Hepatocyte (in vitro differentiated cells): ENCODE measurements around the gene PTPRE. TPM values are rescaled to one million over a fixed set of nuclear protein-coding genes. Genes with fewer than 3 reads are reported as not detected.

Experiments
- DNase-seq: peaks from one replicate; pipeline ENCODE4 v3.0.0-alpha.2; 2016; ENCODE audit warnings: low spot score
- H2AFZ ChIP-seq: fragments of 200-600 bp; sonication (generic); 2 replicates; pipeline ENCODE4 v1.6.0; 2016; ENCODE audit warnings: antibody characterized with exemption, mild to moderate bottlenecking
- H3K27ac ChIP-seq: fragments of 200-600 bp; sonication (generic); 2 replicates; pipeline ENCODE4 v1.5.1; 2016; ENCODE audit warnings: mild to moderate bottlenecking
- H3K27me3 ChIP-seq: fragments of 200-600 bp; sonication (generic); 2 replicates; pipeline ENCODE4 v1.6.1; 2016
- H3K36me3 ChIP-seq: fragments of 200-600 bp; sonication (generic); replicated peaks from 2 replicates; pipeline ENCODE4 v1.5.1; 2016; ENCODE audit warnings: low read depth; ENCODE audit not compliant: insufficient read depth
- H3K4me1 ChIP-seq: fragments of 200-600 bp; sonication (generic); 2 replicates; pipeline ENCODE4 v1.5.1; 2016; ENCODE audit warnings: mild to moderate bottlenecking, moderate library complexity; ENCODE audit not compliant: insufficient read depth
- H3K4me2 ChIP-seq: fragments of 200-600 bp; sonication (generic); 2 replicates; pipeline ENCODE4 v1.6.0; 2016
- H3K4me3 ChIP-seq: fragments of 200-600 bp; sonication (generic); 2 replicates; pipeline ENCODE4 v1.5.1; 2016; ENCODE audit warnings: mild to moderate bottlenecking
- H3K79me2 ChIP-seq: fragments of 200-600 bp; sonication (generic); 2 replicates; pipeline ENCODE4 v1.6.0; 2017; ENCODE audit warnings: mild to moderate bottlenecking
- H3K9me2 ChIP-seq: fragments of 200-600 bp; sonication (generic); replicated peaks from 2 replicates; pipeline ENCODE4 v1.6.0; 2017; ENCODE audit warnings: mild to moderate bottlenecking; ENCODE audit not compliant: insufficient read depth
- H3K9me3 ChIP-seq: fragments of 200-600 bp; sonication (generic); 2 replicates; pipeline ENCODE4 v1.5.1; 2016; ENCODE audit warnings: low read depth, mild to moderate bottlenecking
- H4K20me1 ChIP-seq: fragments of 200-600 bp; sonication (generic); 2 replicates; pipeline ENCODE4 v1.6.0; 2016; ENCODE audit warnings: mild to moderate bottlenecking; ENCODE audit not compliant: insufficient read depth, poor library complexity, severe bottlenecking
- EZH2 ChIP-seq: fragments of 200-600 bp; sonication (generic); IDR thresholded peaks from 2 replicates; pipeline ENCODE4 v1.6.1; 2016; ENCODE audit warnings: antibody characterized with exemption, mild to moderate bottlenecking, borderline replicate concordance
- EZH2phosphoT487 ChIP-seq: fragments of 200-600 bp; sonication (generic); IDR thresholded peaks from one replicate; pipeline ENCODE4 v1.6.1; 2018; ENCODE audit warnings: antibody characterized with exemption, mild to moderate bottlenecking, low read depth, moderate library complexity; ENCODE audit not compliant: unreplicated experiment, severe bottlenecking
- WGBS: methylation state at CpG from one replicate; pipeline ENCODE4 v1.1.6; 2016; ENCODE audit warnings: low lambda C conversion rate; ENCODE audit errors: missing lambda C conversion rate; 5-methylcytosine and 5-hydroxymethylcytosine counted together
- polyA plus RNA-seq: library from polyadenylated mRNA; unstranded; fragments of >200 nt; fragmentation: Nextera tagmentation; extraction: Ambion mirVana; gene quantifications from 2 replicates; pipeline ENCODE4 v1.2.1, GENCODE V29; 2016
- total RNA-seq: library from RNA; depleted of rRNA; stranded (reverse); fragments of >200 nt; gene quantifications from 2 replicates; pipeline ENCODE4 v1.2.3, GENCODE V29; 2014
- TF ChIP-seq, protein P1 (sequence below): fragments of 200-600 bp; sonication (generic); IDR thresholded peaks from 2 replicates; pipeline ENCODE4 v1.5.1; 2016; ENCODE audit warnings: antibody characterized with exemption, mild to moderate bottlenecking; ENCODE audit not compliant: poor library complexity

The PTPRE gene
- total and polyA plus RNA-seq, 2 experiments from 2014 or later = 3.2 to 10.1 TPM

DNA sequence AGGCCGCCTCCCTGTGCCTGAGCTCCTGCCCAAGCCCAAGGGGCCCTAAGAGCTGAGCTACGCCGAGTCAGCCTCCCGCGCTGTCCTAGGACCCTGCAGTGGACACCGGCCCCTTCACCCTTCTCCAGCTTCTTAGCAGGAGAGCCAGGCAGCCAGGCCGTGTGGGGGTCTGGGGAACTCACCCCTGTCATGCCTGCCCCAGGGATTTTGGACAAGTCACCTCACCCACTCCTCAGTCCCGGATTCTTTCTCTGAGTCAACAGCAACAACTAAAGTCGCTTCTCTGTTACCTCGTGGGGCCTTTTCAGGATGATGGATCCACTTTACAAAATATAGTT lies 140.0 kb downstream of the PTPRE start:
- DNase-seq = no peak
- no peak overlapping the region for H3K27ac ChIP-seq

DNA sequence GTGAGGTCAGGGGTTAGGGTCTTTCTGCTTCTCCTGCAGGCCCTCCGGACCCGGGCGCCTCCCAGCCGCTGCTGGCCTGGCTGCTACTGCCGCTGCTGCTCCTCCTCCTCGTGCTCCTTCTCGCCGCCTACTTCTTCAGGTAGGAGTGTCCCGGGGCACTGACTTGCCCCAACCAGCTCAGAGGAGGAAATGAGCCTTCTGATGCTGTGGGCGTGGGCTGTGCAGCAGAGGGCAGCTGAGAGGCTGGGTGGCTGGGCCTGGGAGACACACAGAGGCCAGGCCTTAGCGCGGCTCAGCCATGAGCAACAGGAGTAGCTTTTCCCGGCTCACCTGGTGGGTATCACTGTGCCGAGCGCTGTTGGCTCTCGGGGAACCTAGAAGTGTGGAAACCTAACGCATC lies 140.4 kb downstream of the PTPRE start:
- H3K27ac ChIP-seq = peak overlapping the region; percentile 77
- no peak overlapping the region for H3K4me3 ChIP-seq
- H3K9me2 ChIP-seq = no peaks in the 10 kb centered on the region
- peak overlapping the region; percentile 16 for H3K4me2 ChIP-seq
- no peaks in the 10 kb centered on the region for H4K20me1 ChIP-seq
- no peak for TF ChIP-seq EZH2phosphoT487
- TF ChIP-seq, protein P1, sequence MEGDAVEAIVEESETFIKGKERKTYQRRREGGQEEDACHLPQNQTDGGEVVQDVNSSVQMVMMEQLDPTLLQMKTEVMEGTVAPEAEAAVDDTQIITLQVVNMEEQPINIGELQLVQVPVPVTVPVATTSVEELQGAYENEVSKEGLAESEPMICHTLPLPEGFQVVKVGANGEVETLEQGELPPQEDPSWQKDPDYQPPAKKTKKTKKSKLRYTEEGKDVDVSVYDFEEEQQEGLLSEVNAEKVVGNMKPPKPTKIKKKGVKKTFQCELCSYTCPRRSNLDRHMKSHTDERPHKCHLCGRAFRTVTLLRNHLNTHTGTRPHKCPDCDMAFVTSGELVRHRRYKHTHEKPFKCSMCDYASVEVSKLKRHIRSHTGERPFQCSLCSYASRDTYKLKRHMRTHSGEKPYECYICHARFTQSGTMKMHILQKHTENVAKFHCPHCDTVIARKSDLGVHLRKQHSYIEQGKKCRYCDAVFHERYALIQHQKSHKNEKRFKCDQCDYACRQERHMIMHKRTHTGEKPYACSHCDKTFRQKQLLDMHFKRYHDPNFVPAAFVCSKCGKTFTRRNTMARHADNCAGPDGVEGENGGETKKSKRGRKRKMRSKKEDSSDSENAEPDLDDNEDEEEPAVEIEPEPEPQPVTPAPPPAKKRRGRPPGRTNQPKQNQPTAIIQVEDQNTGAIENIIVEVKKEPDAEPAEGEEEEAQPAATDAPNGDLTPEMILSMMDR = no peak
- no peak for TF ChIP-seq EZH2
- H3K79me2 ChIP-seq = no peaks in the 10 kb centered on the region
- WGBS = 36% methylated on average over 17 of the region's 17 CpGs
- peaks cover 8% of the 10 kb centered on the region for H3K4me1 ChIP-seq
- no peaks in the 10 kb centered on the region for H3K9me3 ChIP-seq
- no peaks in the 10 kb centered on the region for H3K36me3 ChIP-seq
- no peak overlapping the region for H2AFZ ChIP-seq
- DNase-seq = peak; percentile 85
- no peaks in the 10 kb centered on the region for H3K27me3 ChIP-seq

More for the DNA sequence above, 140.0 kb downstream of the PTPRE start:
- Histone ChIP-seq H3K9me3 (no peaks in the 10 kb centered on the region), H4K20me1 (no peaks in the 10 kb centered on the region), H3K4me3 (no peak overlapping the region), H3K79me2 (no peaks in the 10 kb centered on the region), H3K4me1 (peaks cover 8% of the 10 kb centered on the region), H3K36me3 (no peaks in the 10 kb centered on the region), H3K4me2 (peak overlapping the region; percentile 16), H2AFZ (no peak overlapping the region), H3K9me2 (no peaks in the 10 kb centered on the region), H3K27me3 (no peaks in the 10 kb centered on the region)
- 86% methylated on average over 10 of the region's 10 CpGs for WGBS
- TF ChIP-seq EZH2 (no peak), EZH2phosphoT487 (no peak)
- TF ChIP-seq, protein P1 = no peak

DNA sequence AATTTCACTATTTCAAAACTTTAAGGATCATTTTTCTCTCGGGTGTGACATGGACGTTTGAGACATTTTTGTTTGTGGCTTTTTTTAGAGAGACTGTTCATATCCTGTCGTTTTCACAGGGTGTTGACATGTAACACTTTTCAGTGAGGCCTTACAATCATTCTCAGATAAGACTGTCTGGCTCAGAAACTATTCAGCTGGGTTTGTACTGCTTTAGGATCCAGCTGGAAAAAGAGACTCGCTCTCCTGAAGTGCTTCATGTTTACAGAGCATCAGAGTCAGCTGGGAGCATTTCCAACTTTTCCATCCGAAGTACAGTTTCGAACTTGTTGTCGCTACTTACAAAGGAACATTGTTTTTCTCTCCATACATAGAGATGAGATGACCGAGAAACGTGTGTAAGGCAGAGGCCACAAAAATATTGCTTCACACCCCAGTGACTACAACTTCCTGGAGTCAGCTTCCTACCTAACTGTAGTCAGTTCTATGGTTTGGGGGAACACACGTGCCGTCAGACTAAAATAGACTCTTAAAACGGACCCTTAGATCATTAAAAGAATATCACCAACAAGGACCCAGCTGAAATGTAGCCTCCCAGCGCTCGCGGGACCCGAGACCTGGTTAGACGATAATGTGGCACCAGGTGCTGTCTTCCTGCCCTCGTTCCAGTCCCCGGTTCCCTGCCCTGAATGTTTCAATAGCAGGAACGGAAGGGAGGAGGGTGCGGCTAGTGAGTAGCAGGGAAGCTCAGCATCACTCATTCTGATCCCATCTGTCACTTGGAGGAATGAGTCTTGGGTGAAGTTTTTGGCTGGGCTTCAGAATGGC lies 141.3 kb downstream of the PTPRE start:
- Histone ChIP-seq H3K79me2 (no peaks in the 10 kb centered on the region), H3K27me3 (no peaks in the 10 kb centered on the region), H3K4me2 (peak overlapping the region; percentile 16), H3K36me3 (no peaks in the 10 kb centered on the region), H4K20me1 (no peaks in the 10 kb centered on the region), H3K4me3 (no peak overlapping the region), H3K9me2 (no peaks in the 10 kb centered on the region), H3K4me1 (peaks cover 8% of the 10 kb centered on the region), H3K9me3 (no peaks in the 10 kb centered on the region), H2AFZ (no peak overlapping the region), H3K27ac (peak overlapping the region; percentile 77)
- no peak for TF ChIP-seq EZH2phosphoT487
- DNase-seq = peak; percentile 39
- WGBS = 72% methylated on average over 21 of the region's 21 CpGs

DNA sequence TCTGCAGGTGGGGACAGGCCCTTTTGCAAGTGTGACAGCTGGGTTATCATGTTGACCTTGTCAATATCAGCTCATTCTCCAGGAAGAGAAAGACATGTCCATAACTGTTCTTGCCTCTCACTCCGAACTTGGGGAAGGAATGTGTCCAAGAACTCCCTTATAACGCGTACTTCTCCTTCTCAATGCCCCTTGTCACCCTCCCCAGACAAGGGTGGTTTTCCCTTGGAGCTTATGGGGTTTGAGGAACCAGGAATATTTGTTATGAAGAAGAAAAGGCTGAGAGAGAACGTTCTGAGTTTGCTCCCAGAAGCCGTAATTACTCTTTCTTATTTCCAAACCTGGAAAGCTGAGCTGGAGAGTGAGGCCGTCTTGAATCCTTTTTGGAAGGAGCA lies 141.9 kb downstream of the PTPRE start:
- no peak for TF ChIP-seq EZH2
- Histone ChIP-seq H3K27ac (no peak overlapping the region), H4K20me1 (no peaks in the 10 kb centered on the region), H3K27me3 (no peaks in the 10 kb centered on the region), H3K9me2 (no peaks in the 10 kb centered on the region), H3K79me2 (no peaks in the 10 kb centered on the region), H3K9me3 (no peaks in the 10 kb centered on the region), H3K36me3 (no peaks in the 10 kb centered on the region), H2AFZ (no peak overlapping the region), H3K4me1 (peaks cover 8% of the 10 kb centered on the region), H3K4me2 (no peak overlapping the region), H3K4me3 (no peak overlapping the region)
- DNase-seq = no peak
- 80% methylated on average over 6 of the region's 6 CpGs for WGBS
